ENCODE measurements around the gene EFNA5. TPM values are rescaled to one million over a fixed set of nuclear protein-coding genes. Genes with fewer than 3 reads are reported as not detected.

EFNA5 gene
- total RNA-seq, 1 donor from 2014 or later = 10.2 TPM

DNA sequence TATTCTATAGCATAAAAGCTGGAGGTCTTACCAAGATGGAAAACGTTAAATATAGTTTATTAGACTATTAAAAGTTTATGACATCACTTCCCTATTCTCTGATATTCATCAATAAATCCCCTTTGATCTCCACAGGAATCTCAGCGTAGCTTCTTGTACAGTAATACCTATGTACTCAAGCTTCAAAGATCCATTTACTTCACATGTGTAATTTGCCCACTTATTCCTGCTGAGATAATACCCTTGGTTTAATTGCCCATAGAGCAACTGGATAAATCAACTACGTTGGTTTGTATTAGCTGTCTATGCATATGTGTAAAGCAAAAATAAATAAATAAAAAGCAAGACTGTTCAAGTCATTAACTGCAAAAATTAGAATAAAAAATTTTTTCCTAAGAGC is 219.7 kb downstream of the EFNA5 start:
- H3K27me3 ChIP-seq (ENCODE audit: low read depth) = no peaks in the 10 kb centered on the region
- TF ChIP-seq CTCF (IDR thresholded peaks at IDR 0.05) = no peak
- DNase-seq = no peak
- no peak overlapping the region for H3K4me3 ChIP-seq
- no peak for ATAC-seq
- no peak overlapping the region for H3K27ac ChIP-seq
- H3K9me3 ChIP-seq = no peaks in the 10 kb centered on the region
- no peaks in the 10 kb centered on the region for H3K36me3 ChIP-seq
- peaks cover 8% of the 10 kb centered on the region for H3K4me1 ChIP-seq
- intact Hi-C loops (cut with DNase I) = no loop called here

DNA sequence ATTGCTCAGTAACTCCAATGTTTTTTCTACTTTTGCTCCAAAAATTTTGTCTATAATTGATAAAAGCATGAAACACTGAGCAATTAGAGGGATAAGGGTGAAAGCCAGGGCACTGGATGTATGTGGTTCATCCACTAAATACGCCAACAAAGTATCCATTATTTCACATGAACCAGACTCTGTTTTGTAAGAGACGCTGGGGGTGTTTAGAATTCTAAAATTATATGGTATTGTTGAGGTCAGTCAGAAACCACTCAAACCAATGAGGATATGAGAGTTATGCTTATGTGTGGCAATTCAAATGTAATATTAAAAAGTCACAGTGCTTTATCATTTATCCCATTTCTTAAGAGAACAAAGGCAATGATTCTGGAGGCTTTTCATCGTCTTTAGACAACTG is 220.2 kb downstream of the EFNA5 start:
- no peaks in the 10 kb centered on the region for H3K9me3 ChIP-seq
- no peak overlapping the region for H3K4me3 ChIP-seq
- peaks cover 3% of the 10 kb centered on the region for H3K4me1 ChIP-seq
- H3K36me3 ChIP-seq = no peaks in the 10 kb centered on the region
- intact Hi-C loops (cut with DNase I) = no loop called here
- no peak overlapping the region for H3K27ac ChIP-seq
- H3K27me3 ChIP-seq (ENCODE audit: low read depth) = no peaks in the 10 kb centered on the region
- DNase-seq = no peak
- no peak for TF ChIP-seq CTCF (IDR thresholded peaks at IDR 0.05)
- ATAC-seq = no peak

DNA sequence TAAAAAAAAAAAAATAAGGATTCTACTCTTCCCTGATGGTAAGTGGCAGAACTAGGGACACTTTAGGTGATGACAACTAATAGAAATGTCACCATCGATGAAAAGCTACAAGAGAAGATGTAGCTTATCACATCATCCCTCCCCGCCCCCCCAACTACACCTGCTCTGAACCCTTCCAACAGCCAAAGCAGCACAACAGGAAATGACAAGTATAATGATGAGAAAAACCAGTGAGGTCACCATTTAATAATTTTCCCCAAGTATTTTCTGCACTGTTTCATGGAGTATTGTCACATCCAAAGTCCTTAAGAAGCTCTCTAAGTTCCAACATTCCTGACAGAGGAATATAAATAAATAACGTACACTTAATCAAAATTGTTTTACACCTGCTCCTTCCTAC is 221.4 kb downstream of the EFNA5 start:
- Histone ChIP-seq H3K27me3 (ENCODE audit: low read depth) (no peaks in the 10 kb centered on the region), H3K36me3 (no peaks in the 10 kb centered on the region), H3K4me1 (no peaks in the 10 kb centered on the region), H3K9me3 (no peaks in the 10 kb centered on the region), H3K27ac (no peak overlapping the region), H3K4me3 (no peak overlapping the region)
- TF ChIP-seq CTCF (IDR thresholded peaks at IDR 0.05) = no peak
- ATAC-seq (no peak), DNase-seq (no peak)
- intact Hi-C loops (cut with DNase I) = no loop called here

DNA sequence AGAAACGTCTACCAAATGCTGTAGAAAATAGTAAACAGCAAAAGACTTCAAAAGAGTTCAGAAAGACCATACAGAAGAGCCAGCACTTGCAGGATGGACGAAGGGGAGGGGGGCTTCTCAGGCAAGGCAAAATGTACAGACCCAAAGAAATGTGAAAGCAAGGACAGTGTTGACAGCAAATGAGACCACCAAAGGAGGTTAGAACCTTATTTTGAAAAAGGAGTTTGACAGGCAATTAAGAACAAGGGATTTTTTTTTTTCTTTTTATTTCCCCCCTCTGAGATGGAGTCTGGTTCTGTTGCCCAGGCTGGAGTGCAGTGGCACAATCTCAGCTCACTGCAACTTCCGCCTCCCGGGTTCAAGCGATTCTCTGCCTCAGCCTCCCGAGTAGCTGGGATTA is 223.2 kb downstream of the EFNA5 start:
- Histone ChIP-seq H3K4me3 (no peak overlapping the region), H3K27ac (no peak overlapping the region), H3K27me3 (ENCODE audit: low read depth) (no peaks in the 10 kb centered on the region), H3K9me3 (no peaks in the 10 kb centered on the region), H3K36me3 (no peaks in the 10 kb centered on the region), H3K4me1 (no peaks in the 10 kb centered on the region)
- intact Hi-C loops (cut with DNase I) = no loop called here
- TF ChIP-seq CTCF (IDR thresholded peaks at IDR 0.05) = no peak
- no peak for DNase-seq
- ATAC-seq = no peak

DNA sequence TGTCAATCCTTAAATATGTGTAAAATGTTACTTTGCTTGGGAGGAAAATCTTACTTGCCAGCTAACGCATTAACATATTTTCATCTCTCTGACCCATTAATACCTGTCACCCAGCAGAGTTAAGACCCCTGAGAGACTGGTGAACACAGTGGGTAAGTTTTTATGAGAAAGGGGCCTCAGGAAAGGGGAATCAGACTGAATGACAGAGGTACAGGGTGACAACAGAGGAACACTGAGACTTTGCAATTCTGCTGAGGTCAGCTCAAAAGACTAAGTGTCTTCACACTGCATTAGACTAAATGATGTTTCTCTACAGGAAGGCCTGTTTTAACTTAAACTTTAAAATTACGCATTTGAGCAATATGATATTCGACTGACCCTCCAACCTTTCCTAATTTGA is 223.8 kb downstream of the EFNA5 start:
- intact Hi-C loops (cut with DNase I) = no loop called here
- H3K4me3 ChIP-seq = no peak overlapping the region

More for the DNA sequence above, 223.8 kb downstream of the EFNA5 start:
- no peak for ATAC-seq
- no peaks in the 10 kb centered on the region for H3K4me1 ChIP-seq
- no peaks in the 10 kb centered on the region for H3K36me3 ChIP-seq
- no peak overlapping the region for H3K27ac ChIP-seq
- H3K9me3 ChIP-seq = no peaks in the 10 kb centered on the region
- no peak for TF ChIP-seq CTCF (IDR thresholded peaks at IDR 0.05)
- DNase-seq = no peak
- H3K27me3 ChIP-seq (ENCODE audit: low read depth) = no peaks in the 10 kb centered on the region

Data from lower lobe of right lung (tissue), 2 donors.